PC-3 (cell line): ENCODE results near the gene RBSN.

Experiments used
- CTCF ChIP-seq: fragments of 300-600 bp; sonication (generic); conservative IDR thresholded peaks from 2 replicates; pipeline ENCODE4 v1.5.1; 2017; ENCODE audit warnings: antibody characterized with exemption, low read depth, mild to moderate bottlenecking, low read length
- EZH2 ChIP-seq: fragments of 300-600 bp; sonication (generic); IDR thresholded peaks from one replicate; pipeline ENCODE4 v1.6.1; 2017; ENCODE audit warnings: antibody characterized with exemption, mild to moderate bottlenecking, low read length; ENCODE audit not compliant: unreplicated experiment

GRCh38 chr3:15092686-15093085 lies 6.3 kb downstream of the RBSN start:
- TF ChIP-seq CTCF: no peak
- TF ChIP-seq EZH2: no peak
